GM12874 (cell line): Measurements from ENCODE around the gene KDSR.

Experiments used
- CTCF ChIP-seq: IDR thresholded peaks from 2 replicates; pipeline ENCODE4 v1.5.1; 2011; ENCODE audit warnings: low read depth, mild to moderate bottlenecking, control low read depth, low read length, moderate library complexity; ENCODE audit not compliant: insufficient read depth

The KDSR gene

GRCh38 chr18:63299837-63300745 is 66.9 kb downstream of the KDSR start:
- TF ChIP-seq CTCF: no peak

- TF ChIP-seq CTCF: no peak
These were observed 68.3 kb downstream of the KDSR start for GRCh38 chr18:63298400-63299365.

GRCh38 chr18:63297687-63298399 is 69.2 kb downstream of the KDSR start:
- no peak for TF ChIP-seq CTCF

DNA sequence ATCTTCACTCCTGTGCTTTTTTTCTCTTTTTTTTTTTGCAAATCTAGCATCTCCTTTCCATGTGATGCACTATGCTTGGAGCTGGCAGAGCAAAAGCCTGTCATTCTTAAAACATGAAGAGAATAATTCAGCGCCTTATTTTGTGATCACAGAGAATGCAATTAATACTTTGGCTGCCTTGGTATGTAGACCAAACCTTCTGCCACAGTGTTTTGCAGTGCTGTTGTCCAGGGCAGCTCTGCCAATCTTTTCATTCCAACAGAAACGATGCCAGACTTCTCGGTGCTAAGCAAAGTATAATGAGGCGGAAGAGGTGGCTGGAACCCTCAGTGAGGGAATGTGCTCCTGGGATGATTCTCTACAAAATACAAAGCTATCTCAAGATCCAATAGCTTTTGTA is 73.1 kb downstream of the KDSR start:
- no peak for TF ChIP-seq CTCF

DNA sequence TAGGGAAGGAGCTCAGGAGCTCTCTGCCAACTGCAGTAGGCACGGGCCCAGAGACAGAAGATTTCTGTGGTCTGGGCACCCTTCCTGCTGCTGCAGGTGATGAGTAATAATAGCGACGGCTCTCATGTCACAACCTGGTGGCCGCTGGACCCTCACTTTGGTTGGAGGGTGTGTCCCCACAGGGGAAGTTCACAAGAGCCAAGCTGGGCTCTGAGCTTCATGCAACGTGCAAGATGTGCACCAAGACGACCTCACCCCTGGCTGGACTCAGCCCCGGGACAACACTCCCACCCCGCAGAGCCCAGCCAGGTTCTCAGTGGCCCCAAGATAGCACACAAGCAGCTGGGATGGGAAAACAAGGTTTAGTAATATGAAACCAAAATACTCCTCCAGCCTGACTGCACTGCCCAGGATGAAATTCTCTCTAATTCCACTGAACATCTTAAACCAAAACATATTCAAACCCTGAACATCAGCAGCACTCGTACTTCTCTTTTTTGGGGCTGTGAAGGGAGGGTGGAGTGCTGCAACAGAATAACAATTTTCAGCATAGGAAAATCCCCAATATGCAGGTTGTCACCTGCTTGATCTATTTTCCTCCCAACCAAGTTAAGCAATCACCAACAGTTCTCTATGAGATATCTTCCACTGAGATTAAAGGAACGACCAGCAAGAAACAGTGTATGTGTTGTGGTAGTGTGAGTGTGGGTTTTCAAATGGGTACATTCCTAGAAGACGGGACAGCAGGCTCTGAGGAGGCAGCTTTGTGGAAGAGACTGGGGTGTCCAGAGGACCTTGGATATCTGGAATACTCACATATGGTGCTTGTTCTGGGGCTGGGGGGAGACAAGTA is 73.9 kb downstream of the KDSR start:
- no peak for TF ChIP-seq CTCF

DNA sequence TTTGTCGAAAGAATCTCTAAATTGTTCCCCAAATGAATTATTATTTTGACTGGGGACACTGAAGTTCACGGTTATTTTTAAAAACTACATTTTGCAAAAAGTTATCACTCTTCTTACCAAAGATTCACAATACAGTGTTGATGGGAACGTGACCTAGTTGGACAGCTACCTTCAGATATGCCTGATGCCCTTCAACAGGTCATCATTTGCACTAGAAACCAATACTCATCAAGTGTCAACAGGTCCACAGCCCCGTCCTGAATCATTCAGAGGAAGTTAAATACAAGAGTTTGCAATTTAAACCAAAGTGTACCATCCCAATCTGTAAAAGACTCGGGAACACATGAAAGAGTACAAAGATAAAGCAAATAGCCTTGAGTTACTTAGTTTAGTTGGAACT is 75.7 kb downstream of the KDSR start:
- no peak for TF ChIP-seq CTCF
